Stimulated activated CD4-positive, alpha-beta T cell treated with anti-CD3 and anti-CD28 coated beads, Interleukin-12 subunit alpha, Interleukin-12 subunit beta, amount 100 ng/mL, for 48 hours (primary cell): ENCODE measurements around the gene TOMM20L.
A peak's percentile ranks its signal among the peaks of the same experiment; 100 is the strongest.
"Not testable (repeated sequence)": the region's sequence is repeated elsewhere in the genome, so short reads cannot be mapped to it uniquely, and the experiment has no call there.

Source experiments
- DNase-seq, 3 donors: peaks; one replicate each; pipeline ENCODE4 v3.0.0-alpha.2; 2020; ENCODE audit warnings: low read depth in 2 of 3, low spot score in 1 of 3

Gene TOMM20L

DNA sequence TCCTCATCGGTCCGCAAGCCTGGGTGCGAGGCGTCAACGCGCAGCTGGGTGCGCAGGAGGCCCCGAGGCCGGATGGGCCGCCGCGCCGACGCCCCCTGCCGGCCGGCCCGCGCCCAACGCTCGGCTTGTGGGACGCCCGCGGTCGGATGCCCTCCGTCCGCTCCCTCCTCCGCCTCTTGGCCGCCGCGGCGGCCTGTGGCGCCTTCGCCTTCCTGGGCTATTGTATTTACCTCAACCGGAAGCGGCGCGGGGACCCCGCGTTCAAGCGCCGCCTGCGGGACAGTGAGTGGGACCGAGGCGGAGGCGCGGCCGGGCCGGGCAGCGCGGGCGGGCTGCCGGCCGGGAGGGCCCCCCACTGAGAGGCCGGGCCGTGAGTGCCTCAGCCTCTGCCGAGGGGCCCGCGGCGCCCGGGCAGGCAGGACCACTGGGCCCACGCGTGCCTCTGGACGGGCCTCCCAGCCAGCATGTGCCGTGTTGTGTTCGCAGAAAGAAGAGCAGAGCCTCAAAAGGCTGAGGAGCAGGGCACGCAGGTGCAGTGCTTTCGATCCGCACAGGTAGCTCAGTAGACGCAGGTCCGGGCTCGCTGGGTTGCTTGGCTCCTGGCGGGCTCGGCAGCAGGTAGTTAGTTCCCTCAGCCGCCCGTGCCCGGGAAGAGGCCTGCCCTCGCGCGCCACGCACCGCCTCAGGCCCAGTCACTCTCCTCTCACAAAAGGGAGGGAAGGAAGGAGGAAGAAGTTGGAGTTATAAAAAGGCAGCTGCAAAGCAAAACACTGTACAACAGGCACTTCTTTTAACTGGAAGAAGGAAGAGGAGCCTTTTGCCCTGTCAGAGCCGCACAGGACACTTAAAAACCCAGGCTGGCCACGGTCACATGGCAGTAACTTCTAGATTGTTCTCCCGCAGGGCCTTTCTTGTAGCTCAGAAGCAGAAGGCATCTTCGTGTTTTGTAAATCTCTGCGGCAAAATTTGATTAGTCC lies at the start of gene TOMM20L:
Gene TOMM20L, plus strand, starts transcription at position 119 of the 977 bp plus-strand sequence. Its CDS starts 28 bp downstream, at position 147.
- DNase-seq: peak; percentile 54 to 72 (median 55)

DNA sequence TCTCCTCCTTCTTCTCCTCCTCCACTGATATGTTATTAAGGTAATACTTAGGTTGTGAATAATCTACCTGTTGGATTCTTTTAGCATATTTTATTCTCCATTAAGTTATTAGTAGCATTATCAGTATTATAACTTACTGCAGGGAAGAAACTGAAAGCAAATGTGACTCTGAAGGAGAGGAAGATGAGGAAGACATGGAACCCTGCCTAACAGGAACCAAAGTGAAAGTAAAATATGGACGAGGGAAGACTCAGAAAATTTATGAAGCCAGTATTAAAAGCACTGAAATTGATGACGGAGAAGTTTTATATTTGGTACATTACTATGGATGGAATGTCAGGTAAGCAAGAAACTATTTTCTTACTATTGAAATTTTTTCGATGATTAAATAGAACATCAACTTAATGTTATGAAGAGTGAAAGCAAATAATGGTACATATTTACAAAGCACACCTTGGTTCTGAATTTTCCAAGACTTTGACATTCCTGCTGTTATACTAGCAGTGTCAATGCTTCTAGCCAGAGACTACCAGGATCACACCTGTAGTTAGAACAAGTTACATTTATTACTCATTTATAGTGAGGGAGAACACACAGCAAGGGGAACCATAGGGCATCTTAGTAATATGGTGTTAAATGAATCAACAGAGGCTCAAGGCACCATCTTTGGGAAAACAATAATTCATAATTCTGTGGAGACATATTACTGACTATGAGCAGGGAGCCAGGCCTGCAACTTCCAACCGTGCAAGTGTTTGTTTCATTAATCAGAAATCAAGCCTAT lies 42.0 kb upstream of the TOMM20L start:
- no peak for DNase-seq

DNA sequence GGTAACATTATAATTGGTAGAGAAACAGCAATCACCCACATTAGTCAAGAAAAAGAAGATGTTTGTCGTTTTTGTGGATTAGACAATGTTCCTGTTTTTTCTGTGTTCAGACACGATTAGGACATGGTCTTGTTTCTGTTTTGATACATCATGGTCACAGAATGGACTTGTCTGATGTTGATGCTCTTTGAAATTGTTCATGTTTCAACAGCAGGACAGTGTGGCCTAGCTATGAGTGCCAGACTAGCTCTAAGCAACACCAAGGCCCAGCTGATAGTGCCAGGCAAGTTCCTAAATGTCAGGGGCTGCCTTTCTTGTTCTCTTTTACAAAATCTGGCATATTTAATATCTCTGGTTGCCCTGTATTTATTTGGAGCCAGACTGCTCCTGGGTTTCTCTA lies 40.9 kb upstream of the TOMM20L start:
- DNase-seq: no peak

DNA sequence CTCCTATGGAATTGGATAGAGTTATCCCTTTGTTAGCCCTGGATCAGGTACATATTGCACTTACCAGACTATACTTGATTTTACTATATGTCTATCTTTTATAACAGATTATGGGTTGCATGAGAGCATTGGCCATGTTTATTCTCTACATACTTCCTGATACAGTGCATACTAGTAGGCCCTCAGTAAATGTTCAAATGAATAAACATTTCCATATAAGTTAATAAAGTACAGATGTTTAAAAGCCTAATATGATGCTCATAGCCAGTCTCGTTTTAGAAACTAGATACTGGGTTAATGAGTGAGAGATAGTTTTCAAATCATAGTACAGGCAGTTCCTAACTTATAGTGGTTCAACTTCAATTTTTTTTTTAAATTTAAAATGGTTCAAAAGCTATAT lies 39.5 kb upstream of the TOMM20L start:
- no peak for DNase-seq

DNA sequence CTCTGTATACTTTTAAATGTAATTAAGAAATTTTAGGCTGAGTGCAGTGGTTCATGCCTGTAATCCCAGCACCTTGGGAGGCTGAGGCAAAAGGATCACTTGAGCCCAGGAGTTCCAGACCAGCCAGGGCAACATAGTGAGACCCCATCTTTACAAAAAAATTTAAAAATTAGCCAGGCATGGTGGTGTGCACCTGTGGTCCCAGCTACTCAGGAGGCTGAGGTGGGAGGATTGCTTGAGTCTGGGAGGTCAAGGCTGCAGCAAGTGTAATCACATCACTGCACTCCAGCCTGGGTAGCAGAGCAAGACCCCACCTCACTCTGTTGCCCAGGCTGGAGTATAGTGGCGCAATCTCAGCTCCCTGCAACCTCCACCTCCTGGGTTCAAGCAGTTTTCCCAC lies 33.5 kb upstream of the TOMM20L start:
- DNase-seq: not testable (repeated sequence)

DNA sequence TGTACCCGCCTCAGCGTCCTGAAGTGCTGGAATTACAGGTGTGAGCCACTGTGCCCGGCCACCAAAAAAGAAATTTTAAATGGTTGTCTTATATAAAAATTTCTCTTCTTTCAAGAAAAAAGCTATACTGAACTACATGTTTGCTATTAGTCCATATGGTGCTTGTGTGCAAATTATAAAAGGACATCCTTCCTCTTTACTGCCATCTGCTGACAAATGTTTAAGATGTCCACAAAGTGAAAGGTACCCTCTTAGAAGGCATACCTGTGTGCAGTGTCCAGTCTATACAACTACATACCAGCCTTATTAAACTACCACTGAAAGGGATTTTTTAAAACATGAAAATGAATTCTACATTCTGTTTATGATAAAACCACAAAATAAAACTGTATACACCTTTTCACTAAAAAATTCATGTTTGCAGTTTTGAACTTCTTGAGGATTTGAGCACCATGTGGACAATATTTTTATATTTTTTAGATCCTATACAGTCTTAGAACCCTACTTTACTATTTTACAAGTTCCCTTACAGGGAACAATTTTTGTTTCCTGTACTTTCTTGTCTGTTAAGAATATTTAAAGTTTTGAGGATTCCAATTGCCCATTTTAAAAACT lies 32.8 kb upstream of the TOMM20L start:
- DNase-seq: no peak

DNA sequence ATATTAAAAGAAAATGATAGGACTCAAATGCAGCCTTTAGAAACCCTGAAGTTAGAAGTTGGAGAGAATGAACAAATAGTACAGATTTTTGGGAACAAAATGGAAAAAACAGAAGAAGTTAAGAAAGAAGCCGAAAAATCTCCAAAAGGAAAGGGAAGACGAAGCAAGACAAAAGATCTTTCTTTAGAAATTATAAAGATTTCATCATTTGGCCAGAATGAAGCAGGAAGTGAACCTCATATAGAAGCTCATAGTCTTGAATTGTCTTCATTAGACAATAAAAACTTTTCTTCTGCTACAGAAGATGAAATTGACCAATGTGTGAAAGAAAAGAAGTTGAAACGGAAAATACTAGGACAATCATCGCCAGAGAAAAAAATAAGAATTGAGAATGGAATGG lies 31.4 kb upstream of the TOMM20L start:
- DNase-seq: no peak

DNA sequence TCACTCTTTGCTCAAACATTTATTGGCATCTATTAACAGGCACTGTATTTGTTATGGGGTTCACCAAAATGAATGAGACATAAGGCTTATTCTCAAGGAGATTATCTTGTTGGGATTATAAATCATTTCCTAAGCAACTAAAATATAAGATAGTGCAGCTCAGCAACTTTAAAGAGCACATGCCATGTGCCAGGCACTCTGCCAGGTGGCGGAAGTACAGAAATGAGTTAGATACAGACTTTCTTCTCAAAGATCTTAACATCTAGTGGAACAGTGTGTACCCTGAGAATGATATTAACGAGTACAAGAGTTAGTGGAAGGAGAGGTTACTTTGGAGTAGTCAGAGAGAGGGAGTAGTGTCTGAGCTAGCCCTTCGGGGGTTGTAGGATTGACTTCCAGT lies 28.4 kb upstream of the TOMM20L start:
- no peak for DNase-seq

DNA sequence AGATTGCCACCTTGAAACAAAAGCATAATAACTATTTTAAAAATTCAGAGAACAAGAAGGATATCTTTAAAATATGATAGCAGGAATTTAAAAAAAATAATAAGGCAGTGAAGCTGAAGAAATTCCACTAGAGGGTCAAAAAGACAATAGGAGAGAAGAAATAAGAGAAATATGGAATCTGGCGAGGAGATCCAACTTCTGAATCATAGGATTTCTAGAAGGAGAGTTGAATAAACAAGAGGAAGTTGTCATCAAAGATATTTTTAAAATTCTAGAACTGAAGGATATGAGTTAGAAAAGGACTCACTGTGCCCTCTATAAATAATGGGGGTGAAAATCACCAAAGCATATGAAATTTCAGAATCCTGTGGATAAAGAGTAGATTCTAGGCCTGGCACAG lies 26.8 kb upstream of the TOMM20L start:
- DNase-seq: no peak

DNA sequence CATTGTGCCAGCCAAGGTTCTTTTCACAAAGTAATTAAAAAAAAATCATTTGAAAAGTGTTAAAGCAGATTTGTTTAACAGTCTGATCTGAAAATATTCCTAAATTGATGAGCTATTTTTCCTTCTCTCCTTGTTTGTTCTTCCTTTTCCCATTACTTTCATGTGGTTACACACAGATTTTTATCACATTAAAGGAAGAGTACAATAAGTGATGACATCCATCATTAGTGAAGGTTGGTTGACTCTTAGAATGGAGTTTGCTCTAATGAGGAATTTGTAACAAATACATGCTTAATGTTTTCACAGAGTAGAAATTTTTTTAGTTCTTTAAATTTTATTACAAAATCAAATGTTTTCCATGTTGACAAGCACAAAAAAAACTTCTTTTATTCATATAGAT lies 18.9 kb upstream of the TOMM20L start:
- no peak for DNase-seq

DNA sequence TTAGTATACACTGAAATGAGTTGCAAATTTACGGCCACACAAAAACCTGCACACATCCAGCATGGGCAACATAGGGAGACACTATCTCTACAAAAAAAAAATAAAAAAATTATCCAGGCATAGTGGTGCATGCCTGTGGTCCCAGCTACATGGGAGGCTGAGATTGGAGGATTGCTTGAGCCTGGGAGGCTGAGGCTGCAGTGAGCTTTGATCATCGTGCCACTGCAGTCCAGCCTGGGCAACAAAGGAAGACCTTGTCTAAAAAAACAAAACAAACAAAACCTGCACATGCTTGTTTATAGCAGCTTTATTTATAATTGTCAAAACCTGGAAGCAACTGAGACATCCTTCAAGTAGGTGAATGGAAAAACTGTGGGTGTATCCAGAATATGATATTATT lies 4.9 kb upstream of the TOMM20L start:
- DNase-seq: no peak

DNA sequence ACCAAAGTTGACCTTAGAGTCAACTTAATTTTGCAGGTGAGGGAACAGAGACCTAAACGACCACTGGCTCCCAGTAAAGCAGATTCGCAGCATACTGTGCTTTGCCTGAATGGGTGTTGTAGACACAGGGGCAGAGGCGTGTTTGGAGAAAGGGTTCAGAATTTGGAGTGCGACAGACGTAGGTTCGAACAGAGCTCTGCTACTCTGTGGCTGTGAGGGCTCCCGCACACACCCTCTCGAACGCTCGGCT lies 243 bp upstream of the TOMM20L start:
- DNase-seq: no peak

DNA sequence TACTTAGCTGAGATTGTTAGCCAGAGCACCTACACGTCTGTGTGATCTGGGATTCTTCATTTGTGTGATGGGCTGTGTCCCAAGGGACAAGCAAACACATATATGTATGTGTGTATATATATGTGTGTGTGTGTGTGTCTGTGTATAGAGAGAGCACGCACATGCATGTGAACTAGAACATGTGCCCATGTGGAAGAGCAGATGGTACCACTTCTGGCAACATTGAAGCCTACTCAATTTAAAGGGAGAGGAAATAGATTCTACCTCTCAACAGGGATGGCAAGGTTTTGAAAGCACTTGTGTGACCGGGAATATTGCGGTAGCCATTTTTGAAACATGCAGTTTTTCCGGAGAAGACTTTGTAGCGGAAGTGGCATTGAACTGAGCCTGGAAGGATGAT lies 1.4 kb downstream of the TOMM20L start:
- DNase-seq: no peak

DNA sequence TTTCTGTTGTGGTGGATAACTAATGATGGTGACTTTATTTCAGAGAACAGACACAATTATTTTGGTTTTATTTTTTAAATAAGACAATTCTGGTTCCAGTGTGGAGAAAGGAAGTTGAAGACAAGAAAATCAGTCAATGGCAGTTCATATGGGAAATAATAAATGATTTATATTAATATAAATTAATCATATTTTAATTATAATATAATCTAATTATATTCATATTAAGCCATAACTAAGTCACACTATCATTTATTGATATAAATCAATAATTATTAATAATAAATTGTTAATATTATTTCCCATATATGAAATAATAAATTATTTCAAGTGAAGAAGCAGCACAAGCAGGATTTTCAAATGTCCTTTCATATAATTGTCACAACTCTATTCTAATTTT lies 2.8 kb downstream of the TOMM20L start:
- no peak for DNase-seq

DNA sequence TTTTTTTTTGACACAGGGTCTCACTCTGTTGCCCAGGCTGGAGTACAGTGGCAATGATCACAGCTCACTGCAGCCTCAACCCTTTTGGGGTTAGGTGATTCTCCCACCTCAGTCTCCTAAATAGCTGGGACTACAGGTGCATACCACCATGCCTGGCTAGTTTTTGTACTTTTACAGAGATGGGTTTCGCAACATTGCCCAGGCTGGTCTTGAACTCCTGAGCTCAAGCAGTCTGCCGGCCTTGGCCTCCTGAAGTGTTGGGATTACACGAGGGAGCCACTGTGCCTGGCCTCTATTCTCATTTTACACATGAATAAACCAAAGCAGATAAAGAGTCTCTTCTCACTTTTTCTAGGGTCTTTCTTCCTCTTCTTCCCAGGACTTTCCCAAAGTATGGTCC lies 3.2 kb downstream of the TOMM20L start:
- DNase-seq: no peak

DNA sequence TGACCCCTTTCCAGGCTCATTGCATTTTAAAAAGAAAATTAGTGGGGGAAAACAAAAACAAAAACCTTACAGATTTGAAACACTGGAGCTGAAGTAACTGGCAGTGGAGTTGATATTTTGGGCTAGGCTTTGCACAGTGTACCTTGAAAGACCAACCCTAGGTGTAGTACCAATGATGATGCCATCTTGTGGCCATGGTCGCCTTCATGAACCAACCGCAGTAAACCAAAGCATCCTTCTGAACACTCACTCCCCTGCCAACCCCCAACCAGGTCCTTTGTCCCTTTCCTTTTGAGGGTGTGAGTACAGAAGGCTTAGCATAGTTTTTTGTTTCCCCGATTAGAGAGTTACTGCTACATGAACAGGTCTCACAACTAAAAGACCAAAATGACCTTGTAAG lies 5.9 kb downstream of the TOMM20L start:
- DNase-seq: no peak

DNA sequence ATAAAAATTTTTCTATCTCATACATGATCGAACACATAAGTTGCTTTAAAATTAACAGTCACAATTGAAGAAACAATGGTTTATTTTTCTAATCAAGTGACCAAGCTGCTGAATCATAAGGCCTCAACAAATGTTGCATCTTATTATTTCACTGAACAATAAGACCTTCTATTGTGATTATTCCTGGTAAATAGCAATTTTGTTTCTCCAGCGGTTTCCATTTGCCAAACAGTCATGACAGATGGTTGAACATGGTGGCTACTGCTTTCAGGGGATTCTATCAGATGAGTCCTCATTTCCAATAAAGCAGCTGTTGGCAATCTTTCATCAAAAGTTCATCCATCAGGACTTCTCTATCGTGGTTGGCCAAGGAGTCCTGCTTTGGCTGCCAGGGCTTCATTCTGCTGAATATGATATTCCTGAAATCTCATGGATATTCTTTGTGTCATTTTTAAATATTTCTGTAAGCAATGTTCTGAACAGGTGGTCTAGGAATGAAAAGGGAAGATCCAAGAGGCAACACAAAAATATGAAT lies 13.0 kb downstream of the TOMM20L start:
- DNase-seq: no peak

DNA sequence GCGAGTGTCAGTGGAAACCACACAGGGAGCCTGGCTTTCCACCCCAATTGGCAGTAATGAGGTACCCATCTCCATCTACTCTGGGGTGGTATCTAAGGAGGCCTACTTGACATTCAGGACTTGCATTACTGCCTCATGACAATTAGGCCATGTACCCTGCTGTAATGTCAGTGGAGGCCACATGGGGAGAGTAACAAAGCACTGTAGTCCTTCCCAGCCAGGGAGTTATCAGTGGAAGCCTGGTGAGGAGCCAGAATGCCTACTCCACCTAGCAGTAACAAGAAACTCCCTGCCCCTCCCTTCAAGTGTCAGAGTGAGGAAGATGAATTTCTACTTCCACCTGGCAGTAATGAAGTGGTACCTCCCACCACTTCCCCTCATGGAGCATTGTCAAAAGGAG lies 19.1 kb downstream of the TOMM20L start:
- DNase-seq: no peak

DNA sequence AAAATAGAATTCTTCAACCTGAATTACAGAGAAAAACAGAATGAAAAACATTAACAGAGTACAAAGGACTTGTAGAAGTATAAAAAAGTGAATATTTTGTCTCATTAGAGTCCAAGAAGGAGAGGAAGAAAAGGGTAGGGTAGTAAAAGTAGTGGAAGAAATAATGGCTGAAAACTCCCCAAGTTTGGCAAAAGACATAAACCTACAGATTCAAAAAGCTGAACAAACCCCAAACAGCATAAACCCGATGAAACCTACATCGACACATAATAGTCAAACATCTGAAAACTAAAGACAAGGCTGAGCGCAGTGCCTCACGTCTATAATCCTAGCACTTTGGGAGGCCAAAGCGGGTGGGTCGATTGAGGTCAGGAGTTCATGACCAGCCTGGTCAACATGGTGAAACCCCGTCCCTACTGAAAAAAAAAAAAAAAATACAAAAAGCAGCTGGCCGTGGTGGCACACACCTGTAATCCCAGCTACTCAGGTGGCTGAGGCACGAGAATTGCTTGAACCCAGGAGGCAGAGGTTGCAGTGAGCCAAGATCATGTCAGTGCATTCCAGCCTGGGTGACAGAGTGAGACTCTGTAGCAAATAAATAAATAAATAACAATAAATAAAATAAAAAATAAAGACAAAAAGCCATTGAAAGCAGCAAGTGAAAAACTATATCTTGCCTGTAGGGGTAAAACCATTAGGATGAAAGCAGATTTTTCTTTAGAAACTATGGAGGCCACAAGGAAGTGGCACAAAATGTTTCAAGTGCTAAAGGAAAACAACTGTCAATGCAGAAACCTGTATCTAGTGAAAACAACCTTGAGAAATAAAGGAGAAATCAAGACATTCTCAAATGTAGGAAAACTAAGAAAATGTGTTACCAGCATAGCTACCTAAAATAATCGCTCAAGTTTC lies 20.2 kb downstream of the TOMM20L start:
- no peak for DNase-seq

DNA sequence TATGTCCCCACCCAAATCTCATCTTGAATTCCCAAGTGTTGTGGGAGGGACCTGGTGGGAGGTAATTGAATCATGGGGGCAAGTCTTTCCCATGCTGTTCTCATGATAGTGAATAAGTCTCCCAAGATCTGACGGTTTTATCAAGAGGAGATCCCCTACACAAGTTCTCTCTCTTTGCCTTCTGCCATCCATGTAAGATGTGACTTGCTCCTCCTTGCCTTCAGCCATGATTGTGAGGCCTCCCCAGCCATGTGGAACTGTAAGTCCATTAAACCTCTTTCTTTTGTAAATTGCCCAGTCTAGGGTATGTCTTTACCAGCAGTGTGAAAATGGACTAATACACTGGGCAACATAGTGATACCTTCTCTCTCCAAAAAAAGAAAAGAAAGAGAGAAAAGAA lies 21.2 kb downstream of the TOMM20L start:
- not testable (repeated sequence) for DNase-seq
